Inferior parietal cortex (tissue), 1 donor: ENCODE measurements around the gene TMEM40.
"Not testable (repeated sequence)": the region's sequence is repeated elsewhere in the genome, so short reads cannot be mapped to it uniquely, and the experiment has no call there.

Experiments
- DNase-seq: peaks from one replicate; pipeline ENCODE4 v3.0.0-alpha.2; 2016; ENCODE audit errors: extremely low spot score

TMEM40 gene

GRCh38 chr3:12775970-12776369 lies 16.9 kb upstream of the TMEM40 start:
- DNase-seq, result not testable (repeated sequence)

GRCh38 chr3:12775226-12775625 lies 16.2 kb upstream of the TMEM40 start:
- DNase-seq, result no peak

GRCh38 chr3:12774619-12775018 lies 15.6 kb upstream of the TMEM40 start:
- DNase-seq, result no peak

GRCh38 chr3:12773710-12774086 lies 14.6 kb upstream of the TMEM40 start:
- no peak for DNase-seq

GRCh38 chr3:12773030-12773709 lies 14.1 kb upstream of the TMEM40 start:
- DNase-seq, result no peak

- no peak for DNase-seq
Measured at GRCh38 chr3:12772462-12772861, 13.4 kb upstream of the TMEM40 start.

- DNase-seq, result no peak
Measured at GRCh38 chr3:12771236-12771635, 12.2 kb upstream of the TMEM40 start.

GRCh38 chr3:12769761-12770160 lies 10.7 kb upstream of the TMEM40 start:
- DNase-seq, result no peak

GRCh38 chr3:12768579-12769527 lies 9.8 kb upstream of the TMEM40 start:
- DNase-seq, result no peak

- DNase-seq, result no peak
Measured at GRCh38 chr3:12766541-12766940, 7.5 kb upstream of the TMEM40 start.

- DNase-seq, result no peak
Measured at GRCh38 chr3:12764171-12764776, 5.2 kb upstream of the TMEM40 start.

GRCh38 chr3:12759693-12760565 lies 870 bp upstream of the TMEM40 start:
- DNase-seq, result no peak

GRCh38 chr3:12758025-12758781 lies 856 bp downstream of the TMEM40 start:
- DNase-seq, result no peak

- DNase-seq, result no peak
Measured at GRCh38 chr3:12756635-12757034, 2.4 kb downstream of the TMEM40 start.

- DNase-seq, result no peak
Measured at GRCh38 chr3:12756175-12756574, 2.9 kb downstream of the TMEM40 start.

GRCh38 chr3:12755754-12756153 lies 3.3 kb downstream of the TMEM40 start:
- DNase-seq, result no peak

- no peak for DNase-seq
Measured at GRCh38 chr3:12754313-12754712, 4.7 kb downstream of the TMEM40 start.

GRCh38 chr3:12753275-12754028 lies 5.6 kb downstream of the TMEM40 start:
- DNase-seq, result no peak

- no peak for DNase-seq
Measured at GRCh38 chr3:12752809-12753208, 6.2 kb downstream of the TMEM40 start.

- no peak for DNase-seq
Measured at GRCh38 chr3:12752102-12752501, 7.0 kb downstream of the TMEM40 start.
